ENCODE results near the gene SLC26A6. TPM values are rescaled to one million over a fixed set of nuclear protein-coding genes. Genes with fewer than 3 reads are reported as not detected.

SLC26A6 gene
- total RNA-seq, 1 experiment from 2014 or later = 55.1 TPM

- peaks cover 11 to 21% of the 10 kb centered on the region in 2 experiments for H3K4me1 ChIP-seq (ENCODE audit: control insufficient read depth in 1 of 2, insufficient read depth in 2 of 2, low read length in 2 of 2)
- BruUV-seq (replicated peaks) = no TSS peak
- H4K20me1 ChIP-seq (ENCODE audit: insufficient read depth) = no peaks in the 10 kb centered on the region
- no peak for ATAC-seq
- no peaks in the 10 kb centered on the region for H3K9me2 ChIP-seq (ENCODE audit: insufficient read depth)
- ChIA-PET CTCF (interaction anchor here (1.7 kb wide), 1 partner anchor 38 kb away, joined by 6 read pairs; the partner anchor contains the start of gene SLC26A6), RAD21 (ENCODE audit: low non-redundant PET in 1 of 2, low total read pairs in 2 of 2, uncharacterized antibody in 2 of 2, unreplicated experiment in 2 of 2) (no interaction called here), POLR2A (no interaction called here)
- H3K9me3 ChIP-seq (ENCODE audit: control insufficient read depth in 1 of 2, insufficient read depth in 1 of 2, low read depth in 1 of 2, low read length in 2 of 2) = no peaks in the 10 kb centered on the region
- no peaks in the 10 kb centered on the region for H3K79me2 ChIP-seq (ENCODE audit: insufficient read depth, low read length)
- no peak overlapping the region for H3K4me2 ChIP-seq (ENCODE audit: low read length)
- DNase-seq (ENCODE audit: low read depth, low spot score) = no peak
- no peak overlapping the region for H3K4me3 ChIP-seq (replicated peaks in 1 of 2; ENCODE audit: low read depth in 1 of 2, low read length in 2 of 2)
- intact Hi-C loops (cut with micrococcal nuclease) = no loop called here
- TF ChIP-seq RAD21 (IDR thresholded peaks at IDR 0.05; ENCODE audit: low read depth) = no peak
- TF ChIP-seq ELF1 (IDR thresholded peaks at IDR 0.05; ENCODE audit: borderline replicate concordance, low read depth) = no peak
- no peak for TF ChIP-seq CBX3 (IDR thresholded peaks at IDR 0.05; ENCODE audit: low read depth)
- TF ChIP-seq SP1 (IDR thresholded peaks at IDR 0.05; ENCODE audit: low read depth) = no peak
- no peaks in the 10 kb centered on the region for H3K27me3 ChIP-seq (ENCODE audit: insufficient read depth, low read length)
- H2AFZ ChIP-seq (ENCODE audit: low read depth, low read length, poor library complexity, severe bottlenecking) = no peak overlapping the region
- peaks cover 11 to 38% of the 10 kb centered on the region in 2 experiments for H3K36me3 ChIP-seq (ENCODE audit: control insufficient read depth in 1 of 2, insufficient read depth in 2 of 2, low read length in 2 of 2)
- H3K9ac ChIP-seq (ENCODE audit: low read length) = no peak overlapping the region
- no peak overlapping the region for H3K27ac ChIP-seq (ENCODE audit: low read depth, low read length)
Measured at GRCh38 chr3:48597408-48597800, 37.9 kb downstream of the SLC26A6 start.

- no peak overlapping the region for H3K4me3 ChIP-seq (replicated peaks in 1 of 2; ENCODE audit: low read depth in 1 of 2, low read length in 2 of 2)
- no peak overlapping the region for H2AFZ ChIP-seq (ENCODE audit: low read depth, low read length, poor library complexity, severe bottlenecking)
- intact Hi-C loops (cut with micrococcal nuclease) = no loop called here
- ChIA-PET POLR2A (no interaction called here), CTCF (interaction anchor here (1.7 kb wide), 1 partner anchor 38 kb away, joined by 6 read pairs; the partner anchor contains the start of gene SLC26A6), RAD21 (ENCODE audit: low non-redundant PET in 1 of 2, low total read pairs in 2 of 2, uncharacterized antibody in 2 of 2, unreplicated experiment in 2 of 2) (no interaction called here)
- H3K36me3 ChIP-seq (ENCODE audit: control insufficient read depth in 1 of 2, insufficient read depth in 2 of 2, low read length in 2 of 2) = peaks cover 8 to 38% of the 10 kb centered on the region in 2 experiments
- BruUV-seq (replicated peaks) = no TSS peak
- DNase-seq (ENCODE audit: low read depth, low spot score) (no peak), ATAC-seq (no peak)
- H3K4me1 ChIP-seq (ENCODE audit: control insufficient read depth in 1 of 2, insufficient read depth in 2 of 2, low read length in 2 of 2) = peaks cover 11 to 21% of the 10 kb centered on the region in 2 experiments
- 0 out of 2 replicates have a peak overlapping the region, but pooled peaks have one; percentile 65 for H3K4me2 ChIP-seq (ENCODE audit: low read length)
- H3K27ac ChIP-seq (ENCODE audit: low read depth, low read length) = no peak overlapping the region; the same call in 1 of the 2 replicates
- no peak for TF ChIP-seq CTCF (IDR thresholded peaks at IDR 0.05 in 2 of 3, conservative IDR thresholded peaks at IDR 0.05 in 1 of 3; ENCODE audit: borderline replicate concordance in 1 of 3, insufficient read depth in 1 of 3, low read depth in 2 of 3, low read length in 2 of 3)
- TF ChIP-seq POLR2AphosphoS5 (IDR thresholded peaks at IDR 0.05; ENCODE audit: low read depth, low read length) = 0 out of 2 replicates have a peak, but pooled peaks have one; percentile 19
- H3K27me3 ChIP-seq (ENCODE audit: insufficient read depth, low read length) = no peaks in the 10 kb centered on the region
- H3K79me2 ChIP-seq (ENCODE audit: insufficient read depth, low read length) = no peaks in the 10 kb centered on the region
- H3K9me3 ChIP-seq (ENCODE audit: control insufficient read depth in 1 of 2, insufficient read depth in 1 of 2, low read depth in 1 of 2, low read length in 2 of 2) = no peaks in the 10 kb centered on the region
- H3K9me2 ChIP-seq (ENCODE audit: insufficient read depth) = no peaks in the 10 kb centered on the region
- no peaks in the 10 kb centered on the region for H4K20me1 ChIP-seq (ENCODE audit: insufficient read depth)
- H3K9ac ChIP-seq (ENCODE audit: low read length) = no peak overlapping the region
Measured at GRCh38 chr3:48596676-48597407, 38.4 kb downstream of the SLC26A6 start.
